GM12878 (cell line): ENCODE data around the gene UVRAG. TPM values are rescaled to one million over a fixed set of nuclear protein-coding genes. Genes with fewer than 3 reads are reported as not detected.

Experiments used
- ATAC-seq: fragments of 200-7000 bp; cut with Tn5 transposase; 3 replicates; pipeline ENCODE4 v1.9.1; 2020; ENCODE audit warnings: mild to moderate bottlenecking, moderate library complexity
- BruUV-seq: library from RNA; stranded (reverse); fragments of 400-500 nt; replicated peaks from 2 replicates; lab custom pipeline; 2021; lab: Mats Ljungman, UMichigan
- CTCF ChIA-PET: fragments of 300-600 bp; sonication (Branson Sonifier 250); formaldehyde crosslinking; extraction: SDS; loops from one replicate; lab custom pipeline; 2021; ENCODE audit warnings: inconsistent platforms; lab: Yijun Ruan, JAX
- POLR2A ChIA-PET: fragments of 350-600 bp; formaldehyde crosslinking; extraction: SDS; loops from one replicate; lab custom pipeline; 2021; ENCODE audit warnings: inconsistent platforms; lab: Charles Lee
- RAD21 ChIA-PET: fragments of 300-600 bp; sonication (Branson Sonifier 250); formaldehyde crosslinking; loops from one replicate; lab custom pipeline; 2023; ENCODE audit warnings: antibody characterized with exemption; ENCODE audit not compliant: unreplicated experiment; lab: Charles Lee
- SMC1A ChIA-PET: fragments of 300-600 bp; sonication (Branson Sonifier 250); formaldehyde crosslinking; loops from one replicate; lab custom pipeline; 2023; ENCODE audit not compliant: unreplicated experiment, uncharacterized antibody; lab: Charles Lee
- DNase-seq: peaks from one replicate; pipeline ENCODE4 v3.0.0-alpha.2; 2011; ENCODE audit warnings: low read depth, low spot score
- FAIRE-seq: peaks from 3 replicates; lab custom pipeline; 2011; peaks lifted over from hg19 to GRCh38; lab: Jason Lieb, UNC
- H2AFZ ChIP-seq: 2 replicates; pipeline ENCODE4 v1.6.0; 2011; ENCODE audit warnings: low read depth, low read length, control low read depth; ENCODE audit not compliant: control insufficient read depth
- H3K27ac ChIP-seq: 2 replicates; pipeline ENCODE4 v1.5.1; 2011; ENCODE audit warnings: control low read depth; ENCODE audit not compliant: control insufficient read depth, insufficient read depth
- H3K27me3 ChIP-seq, 2 experiments: replicated peaks in 1 of 2; 2 replicates each; pipeline versions ENCODE4 v1.6.0 to v1.6.1; 2011; ENCODE audit warnings: low read length in 1 of 2; ENCODE audit not compliant: control insufficient read depth in 2 of 2, insufficient read depth in 2 of 2
- H3K36me3 ChIP-seq, 2 experiments: 2 replicates each; pipeline ENCODE4 v1.5.1; 2011; ENCODE audit warnings: low read length in 1 of 2; ENCODE audit not compliant: control insufficient read depth in 2 of 2, insufficient read depth in 2 of 2
- H3K4me1 ChIP-seq: 2 replicates; pipeline ENCODE4 v1.6.1; 2011; ENCODE audit warnings: mild to moderate bottlenecking, low read length, moderate library complexity, mixed read lengths; ENCODE audit not compliant: control insufficient read depth, insufficient read depth
- H3K4me2 ChIP-seq: 2 replicates; pipeline ENCODE4 v1.6.0; 2011; ENCODE audit warnings: control low read depth; ENCODE audit not compliant: control insufficient read depth, insufficient read depth
- H3K4me3 ChIP-seq: fragments of 200-600 bp; sonication (generic); 2 replicates; pipeline ENCODE4 v1.5.1; 2016
- H3K79me2 ChIP-seq: 2 replicates; pipeline ENCODE4 v1.6.0; 2011; ENCODE audit warnings: low read length; ENCODE audit not compliant: control insufficient read depth, insufficient read depth
- H3K9ac ChIP-seq: 2 replicates; pipeline ENCODE4 v1.8.0; 2011; ENCODE audit warnings: low read length, control low read depth, mixed read lengths; ENCODE audit not compliant: control insufficient read depth, insufficient read depth
- H3K9me3 ChIP-seq: replicated peaks from 3 replicates; pipeline ENCODE4 v1.5.1; 2011; ENCODE audit warnings: mild to moderate bottlenecking, low read length; ENCODE audit not compliant: control insufficient read depth, insufficient read depth
- H4K20me1 ChIP-seq: 2 replicates; pipeline ENCODE4 v1.6.0; 2011; ENCODE audit not compliant: control insufficient read depth, insufficient read depth
- CBX5 ChIP-seq: sonication (generic); IDR thresholded peaks from 2 replicates; pipeline ENCODE4 v1.6.1; 2016; ENCODE audit warnings: low read depth, moderate library complexity, mild to moderate bottlenecking, inconsistent platforms
- E4F1 ChIP-seq: fragments of 450-650 bp; IDR thresholded peaks from 2 replicates; pipeline ENCODE4 v1.6.1; 2018; ENCODE audit warnings: borderline replicate concordance, mild to moderate bottlenecking; ENCODE audit not compliant: partially characterized antibody
- IRF5 ChIP-seq: fragments of 450-650 bp; IDR thresholded peaks from 2 replicates; pipeline ENCODE4 v1.6.1; 2017; ENCODE audit warnings: borderline replicate concordance
- JUNB ChIP-seq: IDR thresholded peaks from 2 replicates; pipeline ENCODE4 v1.6.1; 2016; ENCODE audit warnings: antibody characterized with exemption, mild to moderate bottlenecking
- MEF2A ChIP-seq: IDR thresholded peaks from 2 replicates; pipeline ENCODE4 v1.6.1; 2011; ENCODE audit warnings: low read depth, mild to moderate bottlenecking, low read length, moderate library complexity; ENCODE audit not compliant: insufficient read depth
- MTA3 ChIP-seq: IDR thresholded peaks from 2 replicates; pipeline ENCODE4 v1.6.1; 2012; ENCODE audit warnings: low read length, inconsistent platforms, borderline replicate concordance
- POLR2A ChIP-seq: IDR thresholded peaks from 2 replicates; pipeline ENCODE4 v1.6.1; 2011; ENCODE audit warnings: low read depth, mild to moderate bottlenecking, low read length
- WGBS: methylation state at CpG from one replicate; pipeline ENCODE4 v1.1.6; 2016; ENCODE audit warnings: low lambda C conversion rate; ENCODE audit not compliant: insufficient replicate concordance, insufficient coverage; ENCODE audit errors: missing lambda C conversion rate; 5-methylcytosine and 5-hydroxymethylcytosine counted together
- in situ Hi-C: fragments of 300-500 bp; cut with MboI; formaldehyde crosslinking; loops from 9 replicates; pipeline ENCODE4 v1.14.3; 2018; ENCODE audit warnings: mixed read lengths
- intact Hi-C: fragments of 100-400 bp; cut with micrococcal nuclease; formaldehyde crosslinking; loops from one replicate; pipeline ENCODE4 v1.14.2; 2022; ENCODE audit not compliant: unreplicated experiment
- polyA plus RNA-seq, 11 experiments: library from polyadenylated mRNA; depleted of rRNA in 4 of 11; unstranded in 6 of 11; stranded (reverse) in 5 of 11; fragments of >200 nt; fragmentation: Nextera tagmentation in 4 of 11; fragmentation: Illumina TruSeq in 1 of 11; extraction: Ambion mirVana in 4 of 11; extraction: Trizol in 1 of 11; gene quantifications; 1 replicate in 1 of 11; 2 replicates in 10 of 11; pipeline versions ENCODE4 v1.2.1 to v1.2.3, GENCODE V29; 2011 to 2016; ENCODE audit warnings: inconsistent platforms in 2 of 11, missing spikeins in 2 of 11, low read depth in 1 of 11
- total RNA-seq, 4 experiments: library from RNA; depleted of rRNA in 3 of 4; stranded (reverse); fragments of >200 nt in 3 of 4; fragmentation: Illumina TruSeq in 1 of 4; extraction: Trizol in 1 of 4; gene quantifications; 2 replicates each; pipeline versions ENCODE4 v1.2.1 to v1.2.3, GENCODE V29; 2013 to 2021

Gene UVRAG
- total and polyA plus RNA-seq, 10 of the 15 experiments (the other 5 are each of a cell fraction or from before 2014, with no cell fraction given) = 7.0 to 43.4 (median 37.0) TPM

GRCh38 chr11:75893251-75893650 lies 78.2 kb downstream of the UVRAG start:
- Histone ChIP-seq H3K9ac (no peak overlapping the region), H3K79me2 (peaks cover 16% of the 10 kb centered on the region), H3K27me3 (no peaks in the 10 kb centered on the region), H3K4me2 (no peak overlapping the region), H2AFZ (no peak overlapping the region), H3K4me3 (no peak overlapping the region)
- in situ Hi-C loops (no loop called here), intact Hi-C loops (no loop called here)
- RAD21 ChIA-PET = interaction anchor here (0.8 to 2.8 kb wide), 8 partner anchors 10 to 259 kb away, joined by 3 to 17 read pairs (median 4); no protein-coding TSS in a partner anchor
- no TSS peak for BruUV-seq
- CTCF ChIA-PET = interaction anchor here (0.7 to 8.9 kb wide), 12 partner anchors 9 to 314 kb away, joined by 3 to 139 read pairs (median 5); partner anchors contain the start of gene WNT11
- TF ChIP-seq JUNB (0 out of 2 replicates have a peak, but pooled peaks have one; percentile 7), MEF2A (no peak), E4F1 (no peak), IRF5 (no peak), CBX5 (peak; percentile 82), POLR2A (no peak), MTA3 (no peak)
- TF ChIP-seq, all 136 proteins: peak for 2
- H4K20me1 ChIP-seq = no peaks in the 10 kb centered on the region
- no peak for FAIRE-seq
- no peak for DNase-seq
- ATAC-seq = peak; percentile 34
- SMC1A ChIA-PET = interaction anchor here (0.7 to 13.0 kb wide), 17 partner anchors 10 to 314 kb away, joined by 3 to 128 read pairs (median 3); no protein-coding TSS in a partner anchor
- WGBS = 4% methylated on average over 4 of the region's 4 CpGs
- POLR2A ChIA-PET = interaction anchor here (0.5 to 1.5 kb wide), 6 partner anchors 19 to 315 kb away, joined by 3 to 10 read pairs (median 4); no protein-coding TSS in a partner anchor
- H3K4me1 ChIP-seq = peaks cover 17% of the 10 kb centered on the region
- H3K9me3 ChIP-seq = no peaks in the 10 kb centered on the region; the same call in 2 of the 3 replicates
- no peak overlapping the region for H3K27ac ChIP-seq
- peaks cover 6 to 29% of the 10 kb centered on the region in 2 experiments for H3K36me3 ChIP-seq
